NOMO-1 (cell line): ENCODE measurements around the gene PBX2.
A peak's percentile ranks its signal among the peaks of the same experiment; 100 is the strongest.
"Not testable (repeated sequence)": the region's sequence is repeated elsewhere in the genome, so short reads cannot be mapped to it uniquely, and the experiment has no call there.

Experiments
- DNase-seq, 2 experiments: peaks; one replicate each; lab custom pipeline; 2025; ENCODE audit not compliant: unreplicated experiment in 2 of 2; lab: John Stamatoyannopoulos, UW

Gene PBX2, protein sequence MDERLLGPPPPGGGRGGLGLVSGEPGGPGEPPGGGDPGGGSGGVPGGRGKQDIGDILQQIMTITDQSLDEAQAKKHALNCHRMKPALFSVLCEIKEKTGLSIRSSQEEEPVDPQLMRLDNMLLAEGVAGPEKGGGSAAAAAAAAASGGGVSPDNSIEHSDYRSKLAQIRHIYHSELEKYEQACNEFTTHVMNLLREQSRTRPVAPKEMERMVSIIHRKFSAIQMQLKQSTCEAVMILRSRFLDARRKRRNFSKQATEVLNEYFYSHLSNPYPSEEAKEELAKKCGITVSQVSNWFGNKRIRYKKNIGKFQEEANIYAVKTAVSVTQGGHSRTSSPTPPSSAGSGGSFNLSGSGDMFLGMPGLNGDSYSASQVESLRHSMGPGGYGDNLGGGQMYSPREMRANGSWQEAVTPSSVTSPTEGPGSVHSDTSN

DNA sequence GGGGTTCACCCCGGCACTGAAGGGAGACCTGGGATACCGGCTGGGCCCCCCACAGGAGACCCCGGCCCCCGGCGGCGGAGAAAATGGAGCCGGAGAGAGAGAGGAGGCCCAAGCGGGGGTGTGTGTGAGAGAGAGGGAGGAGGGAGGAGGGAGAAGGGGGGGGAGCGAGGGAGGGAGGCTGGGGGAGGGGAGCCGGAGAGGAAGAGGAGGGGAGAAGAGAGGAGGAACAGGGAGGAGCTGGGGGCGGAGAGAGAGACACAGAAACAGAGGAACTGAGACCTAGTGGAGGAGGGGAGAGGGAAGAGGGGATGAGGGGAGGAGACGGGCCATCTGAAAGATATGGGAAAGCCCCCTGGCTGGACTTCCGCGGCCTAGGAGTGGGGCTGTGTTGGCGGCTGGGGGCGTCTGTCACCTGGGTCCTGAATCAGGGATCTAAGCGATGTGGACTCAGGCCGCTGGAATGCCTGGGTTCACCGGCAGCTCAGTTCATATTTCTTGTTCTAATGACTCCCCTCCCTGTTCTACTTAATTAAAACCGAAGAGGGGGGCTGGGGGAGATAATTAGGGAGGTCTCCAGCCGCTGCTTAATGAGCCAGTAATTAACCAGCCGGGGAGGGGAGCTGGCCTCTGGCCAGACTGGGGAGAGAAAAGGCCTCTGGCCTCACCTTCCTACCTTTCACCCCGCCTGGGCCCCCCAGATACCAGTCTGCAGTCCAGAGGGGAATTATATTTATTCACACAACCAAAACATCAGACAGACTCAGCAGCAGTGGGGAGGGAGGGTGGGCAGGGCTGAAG is at the start of gene PBX2:
Gene PBX2 (minus strand): TSS at position 149 of the 798 bp plus-strand sequence. CDS start 287 bp downstream, outside the sequence.
- peak; percentile 87 to 91 for DNase-seq

DNA sequence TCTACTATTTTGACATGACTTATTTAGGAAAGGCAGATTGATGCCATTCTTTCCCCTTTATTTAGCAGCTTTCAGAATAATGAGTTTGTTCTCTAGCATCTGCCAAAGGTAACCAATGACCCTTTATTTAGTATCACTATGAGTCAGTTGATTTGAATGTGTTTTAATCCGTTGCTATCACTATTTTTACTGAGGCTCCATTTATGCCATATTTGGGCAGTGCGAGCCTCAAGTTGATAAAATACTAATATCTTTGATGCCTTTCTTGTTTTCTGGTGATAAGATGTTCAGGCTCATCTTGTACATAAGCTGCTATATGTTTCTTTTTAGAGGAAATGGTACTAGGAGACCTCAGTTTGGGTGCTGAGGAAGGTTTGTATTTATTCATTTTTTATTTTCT is 49.5 kb upstream of the PBX2 start:
- no peak for DNase-seq

DNA sequence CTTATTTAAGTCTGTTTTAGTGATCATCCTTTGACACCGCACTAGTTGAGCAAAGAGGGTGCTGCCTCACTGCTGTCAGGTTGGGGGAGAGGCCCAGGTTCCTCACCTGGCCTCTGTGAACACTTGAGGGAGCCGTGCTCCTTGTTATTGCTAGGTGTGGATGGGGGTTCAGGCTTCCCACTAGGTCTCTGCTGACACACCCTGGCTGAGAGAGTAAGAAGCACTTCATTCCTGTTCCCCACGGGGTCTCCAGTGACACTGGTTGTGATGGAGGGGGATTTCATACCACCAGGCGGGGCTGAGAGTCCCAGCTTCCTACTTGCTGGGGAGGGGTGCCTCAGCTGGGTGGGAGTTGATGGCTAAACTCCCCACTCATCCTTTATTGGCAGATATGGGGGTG is 44.9 kb upstream of the PBX2 start:
- no peak for DNase-seq

DNA sequence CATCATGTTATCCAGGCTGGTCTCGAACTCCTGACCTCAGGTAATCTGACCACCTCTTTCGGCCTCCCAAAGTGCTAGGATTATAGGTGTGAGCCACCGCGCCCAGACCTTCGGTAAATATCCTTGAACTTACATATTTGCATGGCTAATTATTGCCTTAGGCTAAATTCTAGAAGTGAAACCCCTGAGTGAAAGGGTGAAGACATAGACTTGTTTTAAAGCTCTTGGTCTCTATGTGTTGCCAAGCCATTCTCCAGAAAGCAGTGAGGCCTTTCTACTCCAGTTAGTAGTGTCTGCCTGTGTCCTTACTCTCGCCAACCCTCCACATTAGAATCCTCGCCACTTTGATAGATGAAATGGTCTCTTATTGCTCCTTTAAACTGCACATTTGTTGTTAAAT is 36.4 kb upstream of the PBX2 start:
- no peak for DNase-seq

DNA sequence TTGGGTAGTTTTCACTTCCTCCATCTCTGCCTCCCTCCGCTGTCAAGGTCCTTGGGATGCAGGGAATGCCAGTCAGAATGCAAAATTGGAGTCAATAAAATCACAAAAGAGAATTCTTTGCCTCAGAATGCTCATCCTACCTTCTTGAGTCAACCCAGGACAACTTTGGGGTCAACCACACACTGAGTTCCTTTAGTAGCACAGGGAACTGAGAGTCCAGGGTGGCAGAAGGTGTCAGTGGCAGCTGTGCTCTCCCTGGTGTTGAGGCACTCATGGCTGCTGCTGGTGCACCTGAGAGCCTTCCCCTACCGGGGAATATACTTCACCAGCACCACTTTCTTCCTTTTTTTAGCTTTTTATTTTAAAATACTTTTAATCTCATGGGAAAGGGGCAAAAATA is 34.7 kb upstream of the PBX2 start:
- DNase-seq = no peak

DNA sequence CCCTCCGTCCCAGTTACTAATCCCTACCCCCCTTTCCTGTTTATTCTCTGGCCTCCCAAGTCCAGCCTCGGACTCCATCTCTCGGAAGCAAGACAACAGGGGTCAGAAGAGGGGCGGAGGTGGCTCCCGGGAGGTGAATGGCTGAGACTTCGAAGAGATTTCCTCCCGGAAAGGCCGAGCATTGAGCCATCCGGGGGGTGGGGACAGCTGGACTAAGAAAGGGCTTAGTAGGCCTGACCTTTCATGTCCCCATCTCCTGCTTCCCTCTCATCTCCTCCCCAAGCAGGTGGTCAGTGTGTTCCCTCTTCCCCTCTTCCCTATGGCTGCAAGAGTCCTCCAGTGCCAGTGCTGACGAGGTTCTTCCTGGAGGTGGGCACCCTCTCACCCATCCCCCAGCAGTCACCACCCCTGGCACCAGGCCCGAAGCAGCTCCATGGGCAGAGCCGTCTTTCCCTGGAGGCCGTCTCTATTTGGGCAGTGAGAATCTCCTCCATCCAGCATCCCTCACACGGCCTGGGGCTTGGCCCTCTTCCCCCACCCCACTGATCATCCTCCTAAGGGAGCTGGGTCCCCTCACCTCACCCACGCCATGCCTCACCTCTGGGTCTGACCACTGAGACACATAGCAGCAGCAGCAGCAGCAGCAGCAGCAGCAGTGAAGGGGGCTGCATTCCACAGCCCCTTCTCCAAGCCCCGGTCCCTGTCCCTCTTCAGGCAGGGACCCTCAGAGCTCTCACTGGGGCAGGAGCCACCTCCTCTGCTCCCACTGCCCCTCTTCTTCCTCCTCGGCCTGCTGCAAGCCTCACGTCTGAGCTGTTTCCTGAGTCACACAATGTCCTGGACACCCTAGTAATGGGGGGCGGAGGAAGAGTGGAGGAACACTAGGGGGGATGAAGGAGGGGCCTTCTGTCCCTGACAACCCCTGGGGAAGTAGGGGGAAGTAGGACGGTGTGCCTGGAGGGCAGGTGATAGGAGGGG is 33.5 kb upstream of the PBX2 start, which contains the start of gene NOTCH4:
Gene NOTCH4 (minus strand): TSS at position 810 of the 978 bp plus-strand sequence. CDS start 139 bp downstream, at position 671.
- no peak for DNase-seq

DNA sequence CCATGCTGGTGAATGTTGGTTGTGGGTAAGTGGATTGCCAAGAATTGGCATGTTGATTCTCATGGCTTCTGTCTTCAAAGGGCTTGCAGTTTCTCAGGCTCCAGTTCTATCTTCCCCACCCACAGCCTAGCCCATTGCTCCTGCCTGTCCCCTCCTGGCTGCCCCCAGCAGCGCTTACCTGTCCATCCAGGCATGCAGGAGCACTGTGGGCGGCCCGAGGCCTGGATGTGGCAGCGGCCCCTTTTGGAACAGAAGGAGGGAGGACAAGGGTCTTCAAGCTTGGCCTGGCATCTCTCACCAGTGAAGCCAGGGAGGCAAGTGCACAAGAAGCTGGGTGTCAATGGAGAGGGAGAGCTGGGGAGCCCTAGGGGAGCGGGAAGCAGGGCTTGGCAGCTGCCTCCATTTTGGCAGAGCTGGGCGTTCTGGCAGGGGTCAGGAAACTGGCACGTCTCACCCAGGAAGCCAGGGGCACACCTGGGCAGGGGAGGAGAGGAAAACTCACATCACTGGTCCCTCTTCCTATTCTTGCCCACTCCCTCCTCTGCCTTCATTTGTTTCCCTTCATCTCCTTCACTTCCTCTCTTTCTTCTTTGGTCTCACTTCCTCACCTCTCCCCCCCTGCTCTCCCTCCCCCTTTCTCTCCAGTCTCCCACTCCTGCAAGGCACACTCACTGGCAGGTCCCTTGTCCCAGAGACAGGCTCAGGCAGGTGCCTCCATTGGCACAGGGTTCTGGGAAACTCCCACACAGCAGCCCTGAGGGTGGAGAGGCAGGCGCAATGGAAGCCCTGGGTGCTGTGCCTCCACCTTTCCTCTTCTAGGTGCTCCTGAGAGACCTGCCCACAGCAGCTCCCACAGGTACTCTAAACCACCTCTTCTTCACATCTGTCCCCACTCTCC is 32.6 kb upstream of the PBX2 start:
- peak in 1 of 2 experiments; percentile 14 for DNase-seq

DNA sequence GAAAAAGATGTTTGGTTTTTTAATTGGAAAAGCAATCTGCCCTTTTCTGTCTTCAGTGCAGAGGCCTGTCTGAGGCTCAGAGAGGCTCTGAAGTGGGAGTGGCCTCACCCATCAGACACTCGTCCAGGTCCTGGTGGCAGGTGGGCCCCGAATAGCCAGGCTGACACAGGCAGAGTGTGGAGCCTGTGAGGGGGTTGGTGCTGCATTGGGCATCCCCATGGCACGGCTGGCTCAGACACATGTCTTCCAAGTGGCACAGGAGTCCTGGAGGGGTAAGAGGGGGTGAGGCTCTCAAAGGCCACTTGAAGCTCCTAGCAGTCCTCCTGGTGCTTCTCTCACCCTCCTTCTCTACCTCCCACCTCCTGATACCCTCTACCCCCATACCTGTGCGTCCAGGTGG is 30.0 kb upstream of the PBX2 start:
- no peak for DNase-seq

DNA sequence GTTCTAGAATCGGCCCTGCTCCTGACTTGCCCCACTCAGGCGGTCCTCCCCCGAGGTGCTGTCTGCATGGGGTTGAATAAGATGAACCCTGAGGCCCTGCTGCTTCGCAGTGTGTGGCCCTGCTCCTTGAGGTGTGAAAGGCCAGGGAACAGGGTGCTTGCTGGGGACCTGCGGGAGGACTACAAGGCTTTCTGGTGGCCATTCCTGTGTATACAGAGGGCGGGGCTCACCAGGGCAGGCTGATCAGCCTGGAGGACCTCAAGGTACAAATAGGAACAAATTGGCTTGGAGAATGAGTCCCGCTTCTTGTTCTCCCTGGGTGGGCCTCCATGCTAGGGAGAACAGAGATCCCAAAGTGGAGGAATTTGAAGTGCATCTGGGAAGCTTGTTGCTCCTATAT is 28.2 kb upstream of the PBX2 start:
- DNase-seq = no peak

DNA sequence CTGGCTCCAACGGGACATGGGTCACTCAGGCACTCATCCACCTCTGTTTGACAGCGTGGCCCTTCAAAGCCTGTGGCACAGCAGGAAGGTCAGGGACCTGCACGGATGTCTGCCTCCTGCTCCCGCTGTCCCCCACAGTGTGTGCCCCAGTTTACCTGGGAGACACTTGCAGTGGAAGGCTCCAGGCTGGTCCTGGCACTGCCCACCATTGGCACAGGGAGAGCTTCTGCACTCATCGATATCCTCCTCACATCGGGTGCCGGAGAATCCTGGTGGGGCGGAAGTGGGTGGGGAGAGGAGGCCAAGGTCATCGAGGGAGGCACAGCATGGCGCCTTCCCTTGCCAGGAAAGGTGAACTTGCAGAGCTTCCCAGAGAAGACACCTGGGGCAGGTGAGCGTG is 27.0 kb upstream of the PBX2 start:
- DNase-seq = no peak

DNA sequence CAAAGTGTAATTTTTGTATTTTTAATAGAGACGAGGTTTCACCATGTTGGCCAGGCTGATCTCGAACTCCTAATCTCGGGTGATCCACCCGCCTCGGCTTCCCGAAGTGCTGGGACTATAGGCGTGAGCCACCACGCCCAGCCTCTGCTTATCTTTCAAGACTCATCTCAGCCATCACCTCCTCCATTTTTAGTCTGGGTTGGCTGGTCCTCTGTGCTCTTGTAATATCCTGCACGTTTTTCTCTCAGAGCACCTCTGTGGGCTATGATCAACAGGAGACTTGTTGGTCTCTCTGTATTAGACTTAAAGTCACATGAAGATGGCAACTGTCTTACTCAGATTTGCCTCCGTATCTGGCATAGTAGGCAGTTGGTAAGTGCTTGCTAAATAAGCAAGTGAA is 26.3 kb upstream of the PBX2 start:
- DNase-seq = no peak

DNA sequence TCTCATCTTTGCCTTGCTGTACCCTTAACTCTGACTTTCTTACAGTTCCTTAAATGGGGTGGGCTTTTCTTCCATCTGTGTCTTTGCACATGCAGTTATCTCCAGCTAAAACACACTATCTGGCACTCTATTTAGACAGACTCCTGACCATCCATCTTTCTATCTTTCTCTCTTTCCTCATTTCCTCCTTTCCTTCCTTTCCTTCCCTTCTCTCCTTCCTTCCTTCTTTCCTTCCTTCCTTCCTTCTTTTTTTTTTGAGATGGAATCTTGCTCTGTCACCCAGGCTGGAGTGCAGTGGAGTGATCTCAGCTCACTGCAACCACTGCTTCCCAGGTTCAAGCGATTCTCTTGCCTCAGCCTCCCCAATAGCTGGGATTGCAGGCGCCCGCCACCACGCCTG is 25.6 kb upstream of the PBX2 start:
- DNase-seq = no peak

DNA sequence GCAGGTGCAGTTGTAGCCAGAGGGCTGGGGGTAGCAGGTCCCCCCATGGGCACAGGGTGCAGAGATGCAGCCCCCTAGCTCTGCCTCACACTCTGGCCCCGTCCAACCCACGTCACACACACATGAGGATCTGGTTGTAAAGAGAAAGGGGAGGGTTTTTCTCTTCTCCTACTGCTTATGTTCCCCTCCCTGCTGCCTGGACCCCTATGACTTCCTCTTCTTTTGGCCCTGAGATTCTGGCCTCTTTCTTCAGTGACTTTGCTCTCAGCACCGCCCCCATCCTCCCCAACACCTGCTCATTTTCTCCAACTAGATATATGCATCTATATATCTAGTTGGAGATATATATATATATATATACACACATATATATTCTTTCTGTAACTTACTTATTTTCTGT is 24.1 kb upstream of the PBX2 start:
- DNase-seq = peak in 1 of 2 experiments; percentile 14

DNA sequence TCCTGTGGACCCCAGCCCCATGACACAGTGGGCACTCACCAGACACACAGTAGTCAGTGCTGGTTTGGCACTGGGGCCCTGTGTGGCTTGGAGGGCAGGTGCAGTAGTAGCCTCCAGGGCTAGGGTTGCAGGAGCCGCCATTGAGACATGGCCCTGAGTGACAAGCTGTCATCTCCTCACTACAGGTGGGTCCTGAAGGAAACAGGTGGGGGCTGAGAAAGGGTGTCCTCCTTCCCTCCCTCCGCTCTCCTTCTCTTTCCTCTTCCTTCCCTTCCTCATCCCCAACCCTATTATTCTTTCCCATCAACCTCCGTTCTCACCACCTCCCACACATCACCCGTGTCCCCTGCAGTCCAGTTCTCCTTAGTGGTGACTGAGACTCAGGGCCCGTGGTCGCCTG is 23.6 kb upstream of the PBX2 start:
- DNase-seq = no peak

DNA sequence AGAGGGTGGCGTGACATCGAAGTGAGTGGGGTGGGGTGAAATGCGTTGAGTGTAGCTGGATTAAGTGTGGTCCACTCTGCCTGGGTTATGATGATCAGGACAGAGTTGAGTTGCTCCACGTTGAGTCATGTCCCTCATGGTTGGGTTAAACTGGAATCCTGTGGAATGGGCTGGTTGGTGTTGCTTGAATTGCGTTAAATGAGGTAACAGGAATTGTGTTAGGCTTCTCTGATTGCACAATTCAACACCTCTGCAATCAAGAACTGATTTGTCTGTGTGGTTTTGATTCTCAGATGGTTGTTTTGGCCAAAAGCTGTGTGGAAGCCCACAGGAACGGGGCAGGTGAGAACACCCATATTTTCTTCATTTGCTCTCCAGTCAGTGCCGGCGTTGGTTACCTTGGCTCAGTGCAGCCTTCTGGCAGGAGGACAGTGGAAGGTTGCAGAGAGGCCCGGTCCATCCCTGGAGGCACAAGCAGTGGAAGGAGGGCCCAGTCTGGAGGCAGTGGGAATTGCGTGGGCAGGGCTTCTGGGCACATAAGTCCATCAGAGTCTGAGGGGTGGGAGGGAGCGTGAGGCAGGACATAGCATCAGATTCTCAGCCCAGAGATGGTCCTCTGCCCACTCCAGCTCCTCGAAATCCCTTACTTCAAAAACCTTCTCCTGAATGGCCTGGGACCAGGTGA is 22.2 kb upstream of the PBX2 start:
- no peak for DNase-seq

DNA sequence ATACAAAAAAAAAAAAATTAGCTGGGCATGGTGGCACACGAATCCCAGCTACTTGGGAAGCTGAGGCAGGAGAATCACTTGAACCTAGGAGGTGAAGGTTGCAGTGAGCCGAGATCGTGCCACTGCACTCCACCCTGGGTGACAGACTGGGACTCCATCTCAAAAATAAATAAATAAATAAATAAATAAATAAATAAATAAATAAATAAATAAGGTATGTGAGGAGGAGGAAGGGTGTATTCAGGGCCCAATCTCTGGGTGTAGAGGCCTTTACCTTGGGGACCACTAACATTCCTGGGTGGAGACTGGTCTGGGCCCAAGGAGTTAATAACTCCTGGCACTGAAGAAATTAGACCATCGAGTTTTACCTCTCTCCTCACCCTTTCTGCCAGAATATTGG is 21.4 kb upstream of the PBX2 start:
- not testable (repeated sequence) for DNase-seq

DNA sequence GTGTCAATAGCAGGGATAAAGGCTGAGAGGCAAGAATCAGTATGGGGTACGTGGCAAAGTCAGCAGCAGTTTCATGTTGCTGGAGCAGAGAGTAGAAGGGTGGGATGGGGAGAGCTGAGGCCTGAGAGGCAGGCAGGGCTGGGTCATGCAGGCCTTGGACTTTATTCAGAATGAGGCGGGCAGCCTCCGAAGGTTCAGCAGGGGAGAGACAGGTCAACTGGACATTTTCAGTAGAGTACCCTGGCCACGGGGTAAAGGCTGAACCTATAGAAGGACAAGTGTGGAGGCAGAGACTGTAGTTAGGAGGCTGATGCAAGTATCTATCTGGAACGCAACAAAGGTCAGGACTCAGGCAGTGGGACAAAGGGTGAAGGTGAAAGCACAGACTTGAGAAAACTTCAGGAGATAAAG is 20.2 kb upstream of the PBX2 start:
- no peak for DNase-seq

DNA sequence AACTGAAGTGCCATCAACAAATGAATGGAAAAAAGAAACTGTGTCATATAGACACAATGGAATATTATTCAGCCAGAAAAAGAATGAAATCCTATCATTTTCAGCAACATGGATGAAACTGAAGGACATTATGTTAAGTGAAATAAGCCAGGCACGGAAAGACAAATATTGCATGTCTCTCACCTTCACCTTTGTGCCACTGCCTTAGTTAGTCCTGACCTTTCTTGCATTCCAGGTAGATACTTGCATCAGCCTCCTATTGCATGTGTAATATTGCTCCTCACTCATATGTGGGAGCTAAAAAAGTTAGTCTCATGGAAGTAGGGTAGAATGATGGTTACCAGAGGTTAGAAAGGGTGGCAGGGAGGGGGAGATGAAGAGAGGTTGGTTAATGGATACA is 19.0 kb upstream of the PBX2 start:
- no peak for DNase-seq

DNA sequence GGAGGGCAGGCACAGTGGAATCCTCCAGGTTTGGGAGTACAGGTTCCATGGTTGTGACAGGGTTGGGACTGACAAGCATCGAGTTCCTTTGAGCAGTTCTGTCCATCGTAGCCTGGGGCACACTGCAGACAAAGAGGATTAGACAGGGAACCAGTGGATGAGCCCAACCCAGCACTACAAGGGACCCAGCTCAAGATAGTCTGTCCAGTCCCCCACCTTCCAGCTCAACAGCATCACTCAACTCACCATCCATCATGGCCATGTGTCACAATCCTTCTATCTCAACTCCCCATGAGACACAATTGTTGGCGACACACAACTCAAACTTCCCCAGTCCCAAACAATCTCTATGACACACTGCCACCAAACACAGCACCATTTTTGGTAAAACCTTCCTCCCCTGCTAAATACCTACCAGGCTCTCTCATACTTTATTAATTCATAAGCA is 14.3 kb upstream of the PBX2 start:
- no peak for DNase-seq
